Measurements from ENCODE around the gene EXOC2.

GRCh38 chr6:699319-699718, 6.4 kb upstream of the EXOC2 start:
- TF ChIP-seq CTCF (IDR thresholded peaks at IDR 0.05; ENCODE audit: low read depth, low read length, poor library complexity, severe bottlenecking) (no peak), EZH2phosphoT487 (IDR thresholded peaks at IDR 0.05; ENCODE audit: borderline replicate concordance, low read length) (no peak)

Data from DOHH2 (cell line).